ENCODE data around the gene PCDH19.

PCDH19 gene

DNA sequence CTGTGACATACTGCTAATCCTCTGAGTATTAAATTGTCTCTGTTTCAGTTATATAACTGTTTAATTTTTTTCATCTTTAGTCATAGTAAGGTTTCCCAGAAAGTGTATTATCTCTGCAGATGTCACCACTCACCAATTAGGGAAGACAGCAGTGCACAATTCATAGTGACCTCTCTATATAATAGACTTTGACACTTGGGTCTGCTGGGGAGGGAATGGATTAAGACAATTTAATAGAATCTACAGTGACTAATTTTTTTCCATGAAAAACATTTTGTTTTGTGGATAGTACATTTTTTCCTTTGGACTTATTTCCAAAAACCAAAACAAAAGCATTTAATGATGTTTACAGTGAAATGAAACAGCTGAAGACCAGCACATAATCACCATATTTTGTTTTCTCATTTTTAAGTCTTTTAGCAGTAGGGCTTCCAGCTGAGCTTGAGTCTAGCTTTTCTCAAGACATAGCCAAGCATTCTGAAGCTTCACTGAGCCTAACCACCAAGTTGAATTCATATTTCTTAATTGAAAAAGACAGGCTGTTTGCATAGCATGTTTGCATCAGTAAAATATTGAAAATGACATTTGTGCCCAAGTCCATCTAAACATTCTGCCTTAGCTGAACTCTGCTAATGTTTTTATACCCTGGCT, 69.5 kb downstream of the PCDH19 start:
- no peak overlapping the region for H3K27ac ChIP-seq
- no peak for TF ChIP-seq Cebpa-rat (IDR thresholded peaks at IDR 0.05)
- H3K36me3 ChIP-seq: no peaks in the 10 kb centered on the region
- H4K20me1 ChIP-seq: no peaks in the 10 kb centered on the region; a peak in 1 of 22 replicates
- H3K9ac ChIP-seq: no peak overlapping the region
- H3K9me3 ChIP-seq (replicated peaks in 1 of 11): no peaks in the 10 kb centered on the region
- H3K4me1 ChIP-seq: no peaks in the 10 kb centered on the region
- H3K4me2 ChIP-seq: no peak overlapping the region
- no peak overlapping the region for H3K4me3 ChIP-seq
- H3K27me3 ChIP-seq: peaks cover 75 to 97% (median 91%) of the 10 kb centered on the region in 11 experiments

DNA sequence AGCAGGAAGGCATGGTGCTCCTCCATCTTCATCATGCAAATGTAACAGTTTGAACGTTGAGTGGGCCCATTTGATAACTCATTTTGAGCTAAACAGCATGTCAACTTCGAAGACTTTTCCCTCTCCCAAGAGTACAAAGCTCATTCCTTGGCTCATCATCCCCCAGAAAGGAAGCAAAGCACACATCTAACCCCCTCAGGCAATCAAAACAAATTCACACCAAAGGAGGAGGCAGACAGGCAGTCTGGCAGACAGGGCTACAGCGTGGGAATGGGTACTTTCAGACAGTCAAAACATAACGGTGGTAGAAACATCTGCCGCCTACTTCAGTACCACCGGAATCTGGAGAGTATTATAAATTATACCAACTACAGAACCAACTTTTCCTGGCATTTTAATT, 81.7 kb downstream of the PCDH19 start:
- H3K9ac ChIP-seq: no peak overlapping the region
- no peaks in the 10 kb centered on the region for H3K4me1 ChIP-seq
- no peak overlapping the region for H3K4me3 ChIP-seq
- no peak overlapping the region for H3K4me2 ChIP-seq
- H3K9me3 ChIP-seq (replicated peaks in 1 of 11): no peaks in the 10 kb centered on the region
- no peak overlapping the region for H3K27ac ChIP-seq
- H3K36me3 ChIP-seq: no peaks in the 10 kb centered on the region
- TF ChIP-seq Cebpa-rat (IDR thresholded peaks at IDR 0.05): no peak
- peaks cover 94 to 100% (median 99%) of the 10 kb centered on the region in 11 experiments for H3K27me3 ChIP-seq
- no peaks in the 10 kb centered on the region; a peak in 1 of 22 replicates for H4K20me1 ChIP-seq

DNA sequence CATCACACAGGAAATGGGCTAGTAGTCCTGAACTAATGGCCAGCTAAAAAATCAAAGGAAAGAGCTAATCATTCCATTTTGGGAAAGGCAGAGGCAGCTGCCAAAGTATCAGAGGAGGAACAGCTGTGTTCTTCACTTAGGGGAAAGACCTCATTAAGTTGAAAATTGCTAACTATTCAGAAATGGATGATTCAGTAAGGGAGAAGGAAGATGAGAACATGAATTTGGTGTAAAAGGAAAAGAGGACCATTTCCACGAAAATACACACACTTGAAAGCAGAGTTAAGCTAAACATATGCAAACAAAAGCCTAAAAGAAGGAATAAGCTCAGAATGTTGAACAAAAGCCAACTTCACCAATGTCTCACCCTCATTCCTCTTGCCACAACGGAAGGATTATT, 90.4 kb downstream of the PCDH19 start:
- TF ChIP-seq Cebpa-rat (IDR thresholded peaks at IDR 0.05): no peak
- Histone ChIP-seq H3K9ac (no peak overlapping the region), H3K4me1 (no peaks in the 10 kb centered on the region), H3K27ac (no peak overlapping the region), H3K36me3 (no peaks in the 10 kb centered on the region), H3K27me3 (peaks cover 84 to 98% (median 95%) of the 10 kb centered on the region in 11 experiments), H3K4me2 (no peak overlapping the region), H3K9me3 (replicated peaks in 1 of 11) (no peaks in the 10 kb centered on the region; a peak in 1 of 22 replicates), H4K20me1 (no peaks in the 10 kb centered on the region), H3K4me3 (no peak overlapping the region)

DNA sequence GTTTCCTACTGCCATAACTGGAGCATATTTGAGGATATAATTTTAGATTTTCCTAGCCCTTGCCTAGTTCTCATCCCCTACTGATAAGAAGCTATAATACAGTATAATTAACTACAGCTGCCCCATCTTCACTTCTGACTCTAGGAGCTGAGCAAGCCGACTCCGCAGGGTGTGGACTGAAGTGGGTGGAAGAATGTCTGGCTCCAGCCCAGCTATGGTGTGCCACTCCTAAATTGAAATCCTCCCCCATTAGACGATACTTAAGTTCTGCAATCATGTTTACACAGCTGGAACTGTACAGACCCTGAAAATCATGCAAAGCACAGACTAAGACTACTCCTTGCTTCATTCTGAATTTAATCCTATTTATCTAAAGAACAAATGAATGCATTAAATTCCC, 93.1 kb downstream of the PCDH19 start:
- Histone ChIP-seq H3K4me2 (no peak overlapping the region), H3K36me3 (no peaks in the 10 kb centered on the region), H3K9me3 (replicated peaks in 1 of 11) (no peaks in the 10 kb centered on the region; a peak in 1 of 22 replicates), H3K27me3 (peaks cover 92 to 100% (median 98%) of the 10 kb centered on the region in 11 experiments), H3K4me3 (no peak overlapping the region), H3K9ac (no peak overlapping the region), H3K4me1 (no peaks in the 10 kb centered on the region), H3K27ac (no peak overlapping the region), H4K20me1 (no peaks in the 10 kb centered on the region)
- no peak for TF ChIP-seq Cebpa-rat (IDR thresholded peaks at IDR 0.05)

DNA sequence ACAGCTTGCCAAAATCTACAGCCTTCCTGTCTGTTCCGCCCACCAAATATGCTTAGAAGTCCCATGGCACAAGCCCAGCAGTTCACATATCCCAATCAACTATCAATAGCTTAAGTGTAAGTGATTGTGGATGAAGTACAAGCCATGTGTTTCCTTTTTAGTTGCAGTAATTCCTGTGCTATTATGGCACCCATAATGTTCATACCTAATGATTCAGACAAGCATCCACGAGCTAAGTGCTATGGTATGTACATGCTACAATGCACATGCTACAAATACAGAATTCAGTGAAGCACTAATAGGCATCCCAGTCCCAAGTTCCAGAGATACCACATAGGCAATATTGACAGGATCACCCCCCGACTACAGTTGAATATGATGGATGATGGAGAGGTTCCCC, 94.5 kb downstream of the PCDH19 start:
- Histone ChIP-seq H3K27me3 (peaks cover 98 to 100% (median 99%) of the 10 kb centered on the region in 11 experiments), H3K9me3 (replicated peaks in 1 of 11) (no peaks in the 10 kb centered on the region; a peak in 1 of 22 replicates), H4K20me1 (no peaks in the 10 kb centered on the region), H3K4me1 (no peaks in the 10 kb centered on the region), H3K4me3 (no peak overlapping the region), H3K36me3 (no peaks in the 10 kb centered on the region), H3K27ac (no peak overlapping the region), H3K9ac (no peak overlapping the region), H3K4me2 (no peak overlapping the region)
- no peak for TF ChIP-seq Cebpa-rat (IDR thresholded peaks at IDR 0.05)

DNA sequence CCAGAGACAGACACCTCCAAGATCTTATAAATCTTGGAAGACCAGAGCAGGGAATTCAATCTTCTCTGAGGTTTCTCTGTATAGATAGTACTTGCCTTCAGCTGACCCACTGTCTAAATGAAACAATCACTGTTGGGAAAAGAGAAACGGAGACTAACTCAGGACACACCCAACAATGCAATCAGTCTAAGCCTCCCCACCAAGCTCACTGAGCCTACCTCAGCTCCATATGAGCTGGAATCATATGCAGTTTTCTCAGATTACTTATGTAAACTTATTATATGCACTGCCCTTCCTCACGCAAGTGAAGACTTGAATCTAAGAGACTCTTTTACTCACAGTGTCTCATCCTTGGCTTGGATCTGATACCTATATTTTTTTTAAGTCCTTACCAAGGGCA, 110.5 kb downstream of the PCDH19 start:
- no peak overlapping the region for H3K27ac ChIP-seq
- TF ChIP-seq Cebpa-rat (IDR thresholded peaks at IDR 0.05): no peak
- H3K9me3 ChIP-seq (replicated peaks in 1 of 11): peaks cover 0 to 5% (median 0%) of the 10 kb centered on the region in 11 experiments; a peak in 3 of 22 replicates
- H3K36me3 ChIP-seq: no peaks in the 10 kb centered on the region
- H3K4me2 ChIP-seq: no peak overlapping the region
- H3K4me1 ChIP-seq: no peaks in the 10 kb centered on the region
- H3K9ac ChIP-seq: no peak overlapping the region
- peaks cover 0 to 4% (median 0%) of the 10 kb centered on the region in 11 experiments; a peak in 1 of 22 replicates for H4K20me1 ChIP-seq
- peaks cover 95 to 100% (median 99%) of the 10 kb centered on the region in 11 experiments for H3K27me3 ChIP-seq
- no peak overlapping the region for H3K4me3 ChIP-seq

DNA sequence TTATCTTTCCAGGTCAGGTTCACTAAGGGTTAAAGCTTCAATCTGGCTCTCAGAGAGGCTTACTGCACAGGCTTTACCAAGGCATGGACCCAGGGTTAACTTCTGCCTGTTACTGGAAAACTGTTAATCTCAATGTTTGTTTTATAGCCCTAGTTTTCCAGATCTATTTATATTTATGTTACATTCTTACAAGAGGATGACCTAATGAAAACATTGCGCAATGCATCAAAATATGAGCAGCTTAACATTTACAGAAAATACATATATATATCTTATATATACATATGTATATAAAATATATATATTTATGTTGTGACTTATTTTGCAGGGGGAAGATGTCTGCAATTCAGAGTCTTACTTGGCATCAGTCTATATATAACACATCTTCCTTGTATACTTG, 112.3 kb downstream of the PCDH19 start:
- peak in 3 of 11 experiments; percentile 41 to 47 (median 46); a peak in 5 of 22 replicates for TF ChIP-seq Cebpa-rat (IDR thresholded peaks at IDR 0.05)

DNA sequence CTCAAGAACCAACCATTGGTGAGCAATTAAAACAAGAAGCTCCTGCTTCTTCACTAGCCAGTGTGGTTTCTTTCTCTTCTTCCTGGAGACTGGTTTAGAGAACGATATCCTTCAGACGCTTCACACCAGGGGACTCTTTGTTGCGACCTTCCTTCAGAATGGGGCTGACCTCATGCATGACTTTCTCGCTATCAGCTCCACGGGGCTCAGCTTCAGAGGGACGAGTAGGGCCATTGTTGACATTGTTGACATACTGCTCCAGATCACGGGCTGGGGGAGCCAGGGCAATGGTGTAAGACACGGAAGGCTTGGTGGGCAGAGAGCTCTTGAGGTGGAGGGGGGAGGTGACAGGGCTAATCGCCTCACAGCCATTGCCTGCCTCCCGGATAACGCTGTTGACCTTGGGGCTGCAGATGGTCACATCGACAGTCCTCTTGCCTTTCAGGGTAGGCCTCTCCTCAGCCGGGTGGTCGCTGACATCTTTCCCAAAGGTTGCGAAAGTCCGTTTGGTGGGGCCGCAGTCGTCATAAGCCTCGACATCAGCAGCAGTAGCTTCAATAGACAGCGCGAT, 113.8 kb downstream of the PCDH19 start:
- H3K9me3 ChIP-seq (replicated peaks in 1 of 11): no peaks in the 10 kb centered on the region; a peak in 1 of 22 replicates
- H3K4me1 ChIP-seq: no peaks in the 10 kb centered on the region
- H3K27me3 ChIP-seq: peaks cover 94 to 100% (median 99%) of the 10 kb centered on the region in 11 experiments
- H3K27ac ChIP-seq: no peak overlapping the region
- H3K4me3 ChIP-seq: no peak overlapping the region
- peaks cover 0 to 4% (median 0%) of the 10 kb centered on the region in 11 experiments; a peak in 1 of 22 replicates for H4K20me1 ChIP-seq
- H3K4me2 ChIP-seq: no peak overlapping the region
- no peak for TF ChIP-seq Cebpa-rat (IDR thresholded peaks at IDR 0.05)
- H3K9ac ChIP-seq: no peak overlapping the region
- H3K36me3 ChIP-seq: no peaks in the 10 kb centered on the region

More for the DNA sequence above, 112.3 kb downstream of the PCDH19 start:
- Histone ChIP-seq H3K4me3 (no peak overlapping the region), H3K9me3 (replicated peaks in 1 of 11) (no peaks in the 10 kb centered on the region; a peak in 1 of 22 replicates), H3K27ac (no peak overlapping the region), H3K36me3 (no peaks in the 10 kb centered on the region), H3K9ac (no peak overlapping the region), H3K4me1 (no peaks in the 10 kb centered on the region), H4K20me1 (peaks cover 0 to 4% (median 0%) of the 10 kb centered on the region in 11 experiments; a peak in 1 of 22 replicates), H3K4me2 (no peak overlapping the region), H3K27me3 (peaks cover 94 to 100% (median 99%) of the 10 kb centered on the region in 11 experiments)

DNA sequence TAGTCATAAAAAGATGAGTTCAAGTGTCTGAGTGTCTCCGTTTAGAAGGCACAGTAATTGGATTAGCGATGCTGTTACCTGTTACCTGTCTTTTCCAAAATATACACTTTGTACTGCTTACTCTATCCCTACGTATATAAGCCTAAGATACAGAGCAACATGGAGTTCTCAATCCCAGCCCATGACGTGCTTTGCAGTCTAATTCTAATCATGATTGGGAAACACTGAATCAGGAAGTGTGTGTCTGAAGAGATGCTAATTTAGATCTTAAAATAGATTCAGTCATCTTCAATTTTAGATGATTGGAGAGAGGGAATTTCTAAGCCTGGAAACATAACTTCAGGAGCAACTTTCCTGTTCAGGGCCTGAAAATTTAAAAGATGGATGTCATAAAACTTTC, 115.1 kb downstream of the PCDH19 start:
- H3K4me2 ChIP-seq: no peak overlapping the region
- no peak overlapping the region for H3K9ac ChIP-seq
- H3K36me3 ChIP-seq: no peaks in the 10 kb centered on the region
- H3K4me1 ChIP-seq: no peaks in the 10 kb centered on the region
- TF ChIP-seq Cebpa-rat (IDR thresholded peaks at IDR 0.05): no peak
- no peaks in the 10 kb centered on the region; a peak in 1 of 22 replicates for H3K9me3 ChIP-seq (replicated peaks in 1 of 11)
- peaks cover 96 to 100% (median 99%) of the 10 kb centered on the region in 11 experiments for H3K27me3 ChIP-seq
- H4K20me1 ChIP-seq: peaks cover 0 to 4% (median 0%) of the 10 kb centered on the region in 11 experiments; a peak in 1 of 22 replicates
- H3K27ac ChIP-seq: no peak overlapping the region
- no peak overlapping the region for H3K4me3 ChIP-seq
